ENCODE measurements around the gene MAP3K13. TPM values are rescaled to one million over a fixed set of nuclear protein-coding genes. Genes with fewer than 3 reads are reported as not detected.

The MAP3K13 gene
- polyA plus RNA-seq, 4 donors = 20.3 to 59.4 (median 36.6) TPM

DNA sequence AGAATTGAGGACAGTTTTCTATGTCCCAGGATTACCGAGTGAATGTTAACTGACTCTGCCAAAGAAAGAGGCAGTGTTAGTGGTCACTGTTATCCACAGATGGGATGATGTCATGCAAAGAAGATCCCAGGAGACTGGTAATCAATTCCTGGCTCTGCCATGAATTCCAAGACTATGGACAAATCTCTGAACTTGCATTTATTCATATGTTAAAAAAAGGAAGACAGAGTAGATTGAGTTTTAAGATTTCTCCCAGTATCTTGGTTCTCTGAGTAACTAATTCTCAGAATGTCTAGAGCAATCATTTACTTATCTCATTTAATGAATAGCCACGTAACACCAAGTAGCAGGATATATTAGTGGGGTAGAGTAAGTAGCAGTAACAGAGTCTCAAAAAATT, 11.5 kb upstream of the MAP3K13 start:
- no peak overlapping the region for H3K27ac ChIP-seq (ENCODE audit: low read depth in 1 of 3, low read length in 2 of 3)
- WGBS, 3 donors = 70 to 79% (median 78%) methylated on average over 2 of the region's 2 CpGs
- no peaks in the 10 kb centered on the region for H3K9me3 ChIP-seq (ENCODE audit: control insufficient read depth in 2 of 2, insufficient read depth in 1 of 2, low read depth in 1 of 2, low read length in 1 of 2)
- H3K4me1 ChIP-seq (ENCODE audit: control insufficient read depth in 3 of 3, insufficient read depth in 2 of 3, low read depth in 1 of 3, low read length in 2 of 3) = peaks cover 0 to 4% (median 0%) of the 10 kb centered on the region in 3 donors
- H3K27me3 ChIP-seq (ENCODE audit: control insufficient read depth in 3 of 3, insufficient read depth in 3 of 3, low read length in 3 of 3) = no peaks in the 10 kb centered on the region
- H3K4me3 ChIP-seq (ENCODE audit: low read depth in 1 of 3, low read length in 3 of 3) = no peak overlapping the region
- DNase-seq = no peak
- H3K36me3 ChIP-seq (ENCODE audit: control insufficient read depth in 3 of 3, insufficient read depth in 2 of 3, low read depth in 1 of 3, low read length in 3 of 3) = peaks cover 0 to under 1% (median 0%) of the 10 kb centered on the region in 3 donors
- FAIRE-seq = no peak

- no peak overlapping the region for H3K27ac ChIP-seq (ENCODE audit: low read depth in 1 of 3, low read length in 2 of 3)
- no peak for DNase-seq
- WGBS, 3 donors = 87 to 93% (median 93%) methylated on average over 5 of the region's 5 CpGs
Observed at GRCh38 chr3:185353225-185353624, 9.7 kb upstream of the MAP3K13 start.

DNA sequence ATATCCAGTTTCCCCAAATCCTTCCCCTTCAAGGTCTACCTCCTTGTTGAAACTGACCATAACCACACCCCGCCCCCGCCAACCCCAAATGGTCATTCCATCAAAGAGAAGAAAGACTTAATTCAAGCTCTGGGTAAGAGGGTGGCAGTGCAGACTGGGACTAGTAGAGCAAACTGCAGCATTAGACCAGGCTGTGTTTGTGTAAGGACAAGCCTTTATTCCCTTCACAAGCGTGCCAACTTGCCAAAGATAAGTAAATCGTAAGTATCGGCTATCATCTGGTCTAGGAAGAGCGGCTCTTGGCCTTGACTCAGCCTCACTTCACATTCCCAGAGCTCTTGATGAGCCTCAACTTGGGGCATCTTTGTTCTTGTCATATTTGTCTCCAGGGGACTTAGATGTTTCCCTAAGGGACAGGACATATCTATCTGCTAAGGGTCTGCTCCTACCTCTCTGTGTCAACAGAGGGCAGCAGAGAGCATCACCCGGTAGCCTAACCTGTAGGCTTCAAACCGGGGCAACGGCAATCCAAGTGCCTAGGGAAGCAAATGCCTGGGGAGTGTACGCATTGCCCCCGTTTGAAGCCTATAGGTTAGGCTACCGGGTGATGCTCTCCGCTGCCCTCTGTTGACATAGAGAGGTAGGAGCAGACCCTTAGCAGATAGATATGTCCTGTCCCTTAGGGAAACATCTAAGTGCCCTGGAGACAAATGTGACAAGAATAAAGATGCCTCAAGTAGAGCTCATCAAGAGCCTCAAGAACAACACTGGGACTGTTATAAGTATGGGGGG, 8.9 kb upstream of the MAP3K13 start:
- FAIRE-seq = no peak

More at GRCh38 chr3:185353225-185353624, 9.7 kb upstream of the MAP3K13 start:
- Histone ChIP-seq H3K27me3 (ENCODE audit: control insufficient read depth in 3 of 3, insufficient read depth in 3 of 3, low read length in 3 of 3) (no peaks in the 10 kb centered on the region), H3K36me3 (ENCODE audit: control insufficient read depth in 3 of 3, insufficient read depth in 2 of 3, low read depth in 1 of 3, low read length in 3 of 3) (peaks cover 0 to 3% (median 0%) of the 10 kb centered on the region in 3 donors), H3K4me3 (ENCODE audit: low read depth in 1 of 3, low read length in 3 of 3) (no peak overlapping the region), H3K9me3 (ENCODE audit: control insufficient read depth in 2 of 2, insufficient read depth in 1 of 2, low read depth in 1 of 2, low read length in 1 of 2) (no peaks in the 10 kb centered on the region), H3K4me1 (ENCODE audit: control insufficient read depth in 3 of 3, insufficient read depth in 2 of 3, low read depth in 1 of 3, low read length in 2 of 3) (peaks cover 0 to 4% (median 0%) of the 10 kb centered on the region in 3 donors)
- no peak for FAIRE-seq

GRCh38 chr3:185356499-185356898, 6.4 kb upstream of the MAP3K13 start:
- Histone ChIP-seq H3K4me3 (ENCODE audit: low read depth in 1 of 3, low read length in 3 of 3) (no peak overlapping the region), H3K36me3 (ENCODE audit: control insufficient read depth in 3 of 3, insufficient read depth in 2 of 3, low read depth in 1 of 3, low read length in 3 of 3) (peaks cover 0 to 3% (median 0%) of the 10 kb centered on the region in 3 donors), H3K27me3 (ENCODE audit: control insufficient read depth in 3 of 3, insufficient read depth in 3 of 3, low read length in 3 of 3) (no peaks in the 10 kb centered on the region), H3K27ac (ENCODE audit: low read depth in 1 of 3, low read length in 2 of 3) (no peak overlapping the region), H3K9me3 (ENCODE audit: control insufficient read depth in 2 of 2, insufficient read depth in 1 of 2, low read depth in 1 of 2, low read length in 1 of 2) (no peaks in the 10 kb centered on the region), H3K4me1 (ENCODE audit: control insufficient read depth in 3 of 3, insufficient read depth in 2 of 3, low read depth in 1 of 3, low read length in 2 of 3) (peaks cover 0 to 4% (median 0%) of the 10 kb centered on the region in 3 donors)
- FAIRE-seq (no peak), DNase-seq (no peak)
- WGBS, 3 donors = 87 to 93% (median 92%) methylated on average over 5 of the region's 5 CpGs

More for the DNA sequence above, 8.9 kb upstream of the MAP3K13 start:
- no peaks in the 10 kb centered on the region for H3K27me3 ChIP-seq (ENCODE audit: control insufficient read depth in 3 of 3, insufficient read depth in 3 of 3, low read length in 3 of 3)
- H3K9me3 ChIP-seq (ENCODE audit: control insufficient read depth in 2 of 2, insufficient read depth in 1 of 2, low read depth in 1 of 2, low read length in 1 of 2) = no peaks in the 10 kb centered on the region
- WGBS, 3 donors = 48 to 56% (median 55%) methylated on average over 13 of the region's 13 CpGs
- no peak overlapping the region for H3K27ac ChIP-seq (ENCODE audit: low read depth in 1 of 3, low read length in 2 of 3)
- H3K36me3 ChIP-seq (ENCODE audit: control insufficient read depth in 3 of 3, insufficient read depth in 2 of 3, low read depth in 1 of 3, low read length in 3 of 3) = peaks cover 0 to 3% (median 0%) of the 10 kb centered on the region in 3 donors
- DNase-seq = peak; percentile 75 to 81
- H3K4me1 ChIP-seq (ENCODE audit: control insufficient read depth in 3 of 3, insufficient read depth in 2 of 3, low read depth in 1 of 3, low read length in 2 of 3) = peaks cover 0 to 4% (median 0%) of the 10 kb centered on the region in 3 donors
- no peak overlapping the region for H3K4me3 ChIP-seq (ENCODE audit: low read depth in 1 of 3, low read length in 3 of 3)

GRCh38 chr3:185361920-185362319, 1.0 kb upstream of the MAP3K13 start:
- no peak overlapping the region for H3K4me3 ChIP-seq (ENCODE audit: low read depth in 1 of 3, low read length in 3 of 3)
- no peak overlapping the region for H3K27ac ChIP-seq (ENCODE audit: low read depth in 1 of 3, low read length in 2 of 3)
- no peaks in the 10 kb centered on the region for H3K27me3 ChIP-seq (ENCODE audit: control insufficient read depth in 3 of 3, insufficient read depth in 3 of 3, low read length in 3 of 3)
- DNase-seq (no peak), FAIRE-seq (no peak)
- 74 to 85% (median 81%) methylated on average over 2 of the region's 2 CpGs for WGBS, 3 donors
- peaks cover 0 to 8% (median 2%) of the 10 kb centered on the region in 3 donors for H3K4me1 ChIP-seq (ENCODE audit: control insufficient read depth in 3 of 3, insufficient read depth in 2 of 3, low read depth in 1 of 3, low read length in 2 of 3)
- peaks cover 0 to 1% (median 0%) of the 10 kb centered on the region in 3 donors for H3K36me3 ChIP-seq (ENCODE audit: control insufficient read depth in 3 of 3, insufficient read depth in 2 of 3, low read depth in 1 of 3, low read length in 3 of 3)
- no peaks in the 10 kb centered on the region for H3K9me3 ChIP-seq (ENCODE audit: control insufficient read depth in 2 of 2, insufficient read depth in 1 of 2, low read depth in 1 of 2, low read length in 1 of 2)

DNA sequence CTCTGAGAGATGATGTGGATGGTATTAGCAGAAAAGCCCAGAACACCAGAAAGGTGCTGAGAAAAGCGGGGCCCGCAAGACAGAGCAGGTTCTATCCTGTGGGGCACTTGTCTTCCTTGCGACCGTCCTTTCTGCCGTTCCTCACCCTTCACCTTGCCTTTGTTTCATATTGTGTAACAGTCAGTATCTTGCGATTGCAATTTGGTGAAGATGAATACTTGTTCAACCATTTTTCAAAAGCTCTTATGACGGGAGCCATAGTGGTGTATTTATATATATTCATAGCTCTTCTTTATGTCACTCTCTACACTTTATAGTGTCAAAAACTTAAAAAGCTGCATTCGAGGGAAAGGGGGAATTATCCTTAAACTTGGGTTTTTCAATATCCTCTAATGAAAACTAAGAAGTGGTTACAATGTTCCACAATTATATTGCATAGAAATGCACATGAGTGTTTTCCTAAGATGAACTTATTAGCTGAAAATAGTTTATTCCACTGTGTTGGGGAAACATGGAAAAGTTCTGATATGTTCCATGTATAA, 797 bp downstream of the MAP3K13 start:
- H3K27ac ChIP-seq (ENCODE audit: low read depth in 1 of 3, low read length in 2 of 3) = peak overlapping the region in 2 of 3 donors; percentile 19 to 64
- WGBS, 3 donors = 34 to 79% (median 72%) methylated on average over 8 of the region's 8 CpGs
- no peak for FAIRE-seq

GRCh38 chr3:185365291-185366073, 2.5 kb downstream of the MAP3K13 start:
- peaks cover 0 to 3% (median 1%) of the 10 kb centered on the region in 3 donors for H3K36me3 ChIP-seq (ENCODE audit: control insufficient read depth in 3 of 3, insufficient read depth in 2 of 3, low read depth in 1 of 3, low read length in 3 of 3)
- FAIRE-seq (no peak), DNase-seq (peak; percentile 32 to 51)
- no peak overlapping the region for H3K27ac ChIP-seq (ENCODE audit: low read depth in 1 of 3, low read length in 2 of 3)
- WGBS, 3 donors = 39 to 62% (median 62%) methylated on average over 3 of the region's 3 CpGs
- no peak overlapping the region for H3K4me3 ChIP-seq (ENCODE audit: low read depth in 1 of 3, low read length in 3 of 3)
- H3K4me1 ChIP-seq (ENCODE audit: control insufficient read depth in 3 of 3, insufficient read depth in 2 of 3, low read depth in 1 of 3, low read length in 2 of 3) = peaks cover 0 to 8% (median 2%) of the 10 kb centered on the region in 3 donors
- H3K27me3 ChIP-seq (ENCODE audit: control insufficient read depth in 3 of 3, insufficient read depth in 3 of 3, low read length in 3 of 3) = no peaks in the 10 kb centered on the region
- no peaks in the 10 kb centered on the region for H3K9me3 ChIP-seq (ENCODE audit: control insufficient read depth in 2 of 2, insufficient read depth in 1 of 2, low read depth in 1 of 2, low read length in 1 of 2)

More for the DNA sequence above, 797 bp downstream of the MAP3K13 start:
- DNase-seq = no peak
- Histone ChIP-seq H3K4me3 (ENCODE audit: low read depth in 1 of 3, low read length in 3 of 3) (peak overlapping the region in 2 of 3 donors; percentile 19 to 54), H3K36me3 (ENCODE audit: control insufficient read depth in 3 of 3, insufficient read depth in 2 of 3, low read depth in 1 of 3, low read length in 3 of 3) (peaks cover 0 to 3% (median 1%) of the 10 kb centered on the region in 3 donors), H3K4me1 (ENCODE audit: control insufficient read depth in 3 of 3, insufficient read depth in 2 of 3, low read depth in 1 of 3, low read length in 2 of 3) (peaks cover 0 to 8% (median 2%) of the 10 kb centered on the region in 3 donors), H3K27me3 (ENCODE audit: control insufficient read depth in 3 of 3, insufficient read depth in 3 of 3, low read length in 3 of 3) (no peaks in the 10 kb centered on the region), H3K9me3 (ENCODE audit: control insufficient read depth in 2 of 2, insufficient read depth in 1 of 2, low read depth in 1 of 2, low read length in 1 of 2) (no peaks in the 10 kb centered on the region)

DNA sequence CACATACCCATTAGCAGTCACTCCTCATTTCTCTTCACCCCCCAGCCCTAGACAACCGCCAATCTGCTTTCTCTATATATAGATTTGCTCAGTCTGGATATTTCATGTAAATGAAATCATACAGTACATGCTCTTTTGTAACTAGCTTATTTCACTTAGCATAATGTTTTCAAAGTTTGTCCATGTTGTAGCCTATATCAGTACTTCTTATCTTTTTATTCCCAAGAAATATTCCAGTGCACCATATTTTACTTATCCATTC, 3.1 kb downstream of the MAP3K13 start:
- FAIRE-seq (no peak), DNase-seq (no peak)
- H3K27ac ChIP-seq (ENCODE audit: low read depth in 1 of 3, low read length in 2 of 3) = no peak overlapping the region
- H3K36me3 ChIP-seq (ENCODE audit: control insufficient read depth in 3 of 3, insufficient read depth in 2 of 3, low read depth in 1 of 3, low read length in 3 of 3) = peaks cover 0 to 3% (median 1%) of the 10 kb centered on the region in 3 donors
- peaks cover 0 to 8% (median 2%) of the 10 kb centered on the region in 3 donors for H3K4me1 ChIP-seq (ENCODE audit: control insufficient read depth in 3 of 3, insufficient read depth in 2 of 3, low read depth in 1 of 3, low read length in 2 of 3)
- H3K27me3 ChIP-seq (ENCODE audit: control insufficient read depth in 3 of 3, insufficient read depth in 3 of 3, low read length in 3 of 3) = no peaks in the 10 kb centered on the region
- WGBS, 3 donors = 85 to 100% (median 95%) methylated on average over 1 of the region's 1 CpG
- H3K4me3 ChIP-seq (ENCODE audit: low read depth in 1 of 3, low read length in 3 of 3) = no peak overlapping the region
- H3K9me3 ChIP-seq (ENCODE audit: control insufficient read depth in 2 of 2, insufficient read depth in 1 of 2, low read depth in 1 of 2, low read length in 1 of 2) = no peaks in the 10 kb centered on the region

Data from small intestine (tissue), 7 donors.